A673 (cell line): ENCODE results near the gene LUC7L2.

Experiments
- EZH2 ChIP-seq: fragments of 200-600 bp; sonication (generic); IDR thresholded peaks from 2 replicates; pipeline ENCODE4 v1.6.1; 2017; ENCODE audit warnings: borderline replicate concordance, low read depth, mild to moderate bottlenecking, mixed read lengths, antibody characterized with exemption, low read length; ENCODE audit not compliant: poor library complexity, severe bottlenecking
- TF ChIP-seq, protein P1 (sequence below): fragments of 300-800, 200-600 bp; sonication (generic); conservative IDR thresholded peaks from 2 replicates; pipeline ENCODE4 v1.5.1; 2017; ENCODE audit warnings: low read depth, mild to moderate bottlenecking, antibody characterized with exemption, low read length, moderate library complexity, mixed read lengths

DNA sequence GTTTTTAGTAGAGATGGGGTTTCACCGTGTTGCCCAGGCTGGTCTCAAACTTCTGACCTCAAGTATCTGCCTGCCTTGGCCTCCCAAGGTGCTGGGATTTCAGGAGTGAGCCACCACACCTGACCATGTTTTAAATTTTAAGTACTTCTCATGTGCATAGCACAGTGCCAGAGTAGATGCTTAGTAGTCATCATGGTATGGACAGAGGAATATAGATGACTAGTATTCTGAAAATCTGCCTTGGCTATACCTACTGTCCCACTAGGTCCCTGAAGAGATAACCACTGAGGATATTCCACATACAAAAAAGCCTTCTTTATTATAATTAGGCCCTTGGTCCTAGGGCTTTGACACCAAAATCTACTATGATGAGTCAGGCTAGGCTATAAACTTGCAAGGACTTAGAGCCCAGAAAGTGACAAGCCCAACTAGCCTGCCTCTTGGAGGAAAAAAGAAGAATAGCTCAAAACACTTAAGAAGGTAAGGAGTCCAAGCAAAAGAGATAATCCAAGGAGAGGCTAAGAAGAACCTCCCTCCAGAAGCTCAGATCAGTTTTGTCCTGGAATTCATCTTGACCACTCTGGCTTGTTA, 34.0 kb downstream of the LUC7L2 start:
- TF ChIP-seq, protein P1, sequence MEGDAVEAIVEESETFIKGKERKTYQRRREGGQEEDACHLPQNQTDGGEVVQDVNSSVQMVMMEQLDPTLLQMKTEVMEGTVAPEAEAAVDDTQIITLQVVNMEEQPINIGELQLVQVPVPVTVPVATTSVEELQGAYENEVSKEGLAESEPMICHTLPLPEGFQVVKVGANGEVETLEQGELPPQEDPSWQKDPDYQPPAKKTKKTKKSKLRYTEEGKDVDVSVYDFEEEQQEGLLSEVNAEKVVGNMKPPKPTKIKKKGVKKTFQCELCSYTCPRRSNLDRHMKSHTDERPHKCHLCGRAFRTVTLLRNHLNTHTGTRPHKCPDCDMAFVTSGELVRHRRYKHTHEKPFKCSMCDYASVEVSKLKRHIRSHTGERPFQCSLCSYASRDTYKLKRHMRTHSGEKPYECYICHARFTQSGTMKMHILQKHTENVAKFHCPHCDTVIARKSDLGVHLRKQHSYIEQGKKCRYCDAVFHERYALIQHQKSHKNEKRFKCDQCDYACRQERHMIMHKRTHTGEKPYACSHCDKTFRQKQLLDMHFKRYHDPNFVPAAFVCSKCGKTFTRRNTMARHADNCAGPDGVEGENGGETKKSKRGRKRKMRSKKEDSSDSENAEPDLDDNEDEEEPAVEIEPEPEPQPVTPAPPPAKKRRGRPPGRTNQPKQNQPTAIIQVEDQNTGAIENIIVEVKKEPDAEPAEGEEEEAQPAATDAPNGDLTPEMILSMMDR, result no peak
- no peak for TF ChIP-seq EZH2
